ENCODE data around the gene CCDC38. TPM values are rescaled to one million over a fixed set of nuclear protein-coding genes. Genes with fewer than 3 reads are reported as not detected.
"Not testable (repeated sequence)": the region's sequence is repeated elsewhere in the genome, so short reads cannot be mapped to it uniquely, and the experiment has no call there.

The CCDC38 gene
- total RNA-seq, 1 donor from 2014 or later: not detected

DNA sequence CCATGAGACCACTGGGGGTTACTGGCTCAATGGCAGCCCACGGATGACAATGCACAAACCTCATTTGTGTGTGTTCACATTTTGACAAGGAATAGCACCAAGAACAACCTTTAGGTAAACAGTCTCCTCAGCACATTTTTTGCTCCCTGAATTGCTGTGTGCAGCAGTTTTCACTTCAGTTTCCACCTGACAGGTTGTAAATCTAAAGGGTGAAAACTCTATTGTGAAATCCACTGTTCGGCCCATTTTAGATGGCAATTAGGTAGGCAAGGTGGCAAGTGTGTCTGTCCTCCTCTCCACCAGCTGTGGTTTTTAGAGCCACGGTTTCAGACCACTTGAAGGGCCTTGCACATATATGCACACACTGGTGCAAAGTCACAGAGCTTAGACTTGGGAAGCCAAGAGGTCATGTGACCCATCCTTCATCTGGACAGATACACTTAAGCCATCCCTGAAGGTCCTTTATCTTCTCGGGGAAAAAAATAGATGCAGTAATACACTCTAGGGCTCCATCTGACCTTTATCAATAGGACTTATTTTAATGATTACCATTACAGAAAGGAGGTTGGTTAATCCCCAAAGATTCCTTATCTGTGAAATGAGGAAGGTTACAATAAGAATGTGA is 30.5 kb upstream of the CCDC38 start:
- Mint-ChIP-seq H3K27ac (ENCODE audit: unreplicated experiment) (no peak overlapping the region), H3K4me3 (ENCODE audit: unreplicated experiment) (no peak overlapping the region), H3K4me1 (ENCODE audit: unreplicated experiment) (no peaks in the 10 kb centered on the region), H3K9me3 (ENCODE audit: unreplicated experiment) (no peaks in the 10 kb centered on the region), H3K36me3 (ENCODE audit: unreplicated experiment) (no peaks in the 10 kb centered on the region), H3K27me3 (ENCODE audit: unreplicated experiment) (no peaks in the 10 kb centered on the region)
- no peak for TF ChIP-seq CTCF (IDR thresholded peaks at IDR 0.05)
- DNase-seq (ENCODE audit: extremely low spot score, unreplicated experiment): no peak

- TF ChIP-seq CTCF (IDR thresholded peaks at IDR 0.05): no peak
- Mint-ChIP-seq H3K36me3 (ENCODE audit: unreplicated experiment) (no peaks in the 10 kb centered on the region), H3K27me3 (ENCODE audit: unreplicated experiment) (no peaks in the 10 kb centered on the region), H3K4me3 (ENCODE audit: unreplicated experiment) (no peak overlapping the region), H3K27ac (ENCODE audit: unreplicated experiment) (no peak overlapping the region), H3K9me3 (ENCODE audit: unreplicated experiment) (no peaks in the 10 kb centered on the region), H3K4me1 (ENCODE audit: unreplicated experiment) (peaks cover 4% of the 10 kb centered on the region)
- no peak for DNase-seq (ENCODE audit: extremely low spot score, unreplicated experiment)
Observed at GRCh38 chr12:95970905-95971304, 28.5 kb upstream of the CCDC38 start.

- not testable (repeated sequence) for H3K27me3 Mint-ChIP-seq (ENCODE audit: unreplicated experiment); H3K27ac Mint-ChIP-seq (ENCODE audit: unreplicated experiment); H3K4me3 Mint-ChIP-seq (ENCODE audit: unreplicated experiment); DNase-seq (ENCODE audit: extremely low spot score, unreplicated experiment); H3K36me3 Mint-ChIP-seq (ENCODE audit: unreplicated experiment); H3K9me3 Mint-ChIP-seq (ENCODE audit: unreplicated experiment); H3K4me1 Mint-ChIP-seq (ENCODE audit: unreplicated experiment)
Observed at GRCh38 chr12:95969116-95969515, 26.7 kb upstream of the CCDC38 start.

DNA sequence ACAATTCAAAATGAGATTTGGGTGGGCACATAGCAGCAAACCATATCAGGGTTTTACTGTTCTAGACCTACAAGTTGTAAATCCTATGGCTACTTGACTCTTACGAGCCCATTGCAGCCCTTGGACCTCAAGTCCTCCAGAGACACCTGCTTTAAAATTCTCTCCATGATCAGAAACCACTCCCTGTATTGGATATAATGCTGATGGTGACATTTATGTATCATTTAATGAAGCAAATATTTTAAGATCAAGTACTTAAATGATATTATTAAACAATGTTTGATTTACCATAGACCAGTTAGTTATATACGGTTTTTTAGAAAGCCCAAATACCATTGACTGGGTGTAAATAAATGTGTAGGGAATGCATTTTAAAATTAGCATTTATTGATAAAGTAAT is 24.9 kb upstream of the CCDC38 start:
- TF ChIP-seq CTCF (IDR thresholded peaks at IDR 0.05): no peak
- no peak for DNase-seq (ENCODE audit: extremely low spot score, unreplicated experiment)
- Mint-ChIP-seq H3K4me3 (ENCODE audit: unreplicated experiment) (no peak overlapping the region), H3K9me3 (ENCODE audit: unreplicated experiment) (no peaks in the 10 kb centered on the region), H3K4me1 (ENCODE audit: unreplicated experiment) (peaks cover 5% of the 10 kb centered on the region), H3K27me3 (ENCODE audit: unreplicated experiment) (peaks cover 6% of the 10 kb centered on the region), H3K36me3 (ENCODE audit: unreplicated experiment) (no peaks in the 10 kb centered on the region), H3K27ac (ENCODE audit: unreplicated experiment) (no peak overlapping the region)

GRCh38 chr12:95966287-95966870 is 24.0 kb upstream of the CCDC38 start:
- Mint-ChIP-seq H3K27me3 (ENCODE audit: unreplicated experiment) (peaks cover 12% of the 10 kb centered on the region), H3K36me3 (ENCODE audit: unreplicated experiment) (no peaks in the 10 kb centered on the region), H3K4me3 (ENCODE audit: unreplicated experiment) (no peak overlapping the region), H3K4me1 (ENCODE audit: unreplicated experiment) (peaks cover 5% of the 10 kb centered on the region), H3K9me3 (ENCODE audit: unreplicated experiment) (no peaks in the 10 kb centered on the region), H3K27ac (ENCODE audit: unreplicated experiment) (no peak overlapping the region)
- no peak for TF ChIP-seq CTCF (IDR thresholded peaks at IDR 0.05)
- no peak for DNase-seq (ENCODE audit: extremely low spot score, unreplicated experiment)

Data from osteocyte (in vitro differentiated cells).